Kidney epithelial cell (primary cell): ENCODE data around the gene PEA15. TPM values are rescaled to one million over a fixed set of nuclear protein-coding genes. Genes with fewer than 3 reads are reported as not detected.

Experiments
- DNase-seq: peaks from one replicate; pipeline ENCODE4 v3.0.0-alpha.2; 2010; ENCODE audit warnings: low read depth
- H3K27me3 ChIP-seq: 2 replicates; pipeline ENCODE4 v1.6.0; 2011; ENCODE audit warnings: low read length; ENCODE audit not compliant: control insufficient read depth, insufficient read depth
- H3K36me3 ChIP-seq: 2 replicates; pipeline ENCODE4 v1.5.1; 2011; ENCODE audit warnings: low read length; ENCODE audit not compliant: control insufficient read depth, insufficient read depth
- H3K4me3 ChIP-seq: 2 replicates; pipeline ENCODE4 v1.5.1; 2011; ENCODE audit warnings: low read depth, mild to moderate bottlenecking, control low read depth, low read length
- total RNA-seq: library from RNA; depleted of rRNA; stranded (reverse); fragments of >200 nt; gene quantifications from 2 replicates; pipeline ENCODE4 v1.2.3, GENCODE V29; 2015
- TF ChIP-seq, protein P1 (sequence below): IDR thresholded peaks from 2 replicates; pipeline ENCODE4 v1.5.1; 2011; ENCODE audit warnings: mild to moderate bottlenecking, moderate library complexity, low read length, control low read depth, inconsistent platforms; ENCODE audit not compliant: insufficient read depth, poor library complexity, severe bottlenecking

PEA15 gene
- total RNA-seq, 1 donor from 2014 or later = 139 TPM

- no peaks in the 10 kb centered on the region for H3K36me3 ChIP-seq
- H3K4me3 ChIP-seq = peak overlapping the region; percentile 14
- no peaks in the 10 kb centered on the region for H3K27me3 ChIP-seq
- TF ChIP-seq, protein P1, sequence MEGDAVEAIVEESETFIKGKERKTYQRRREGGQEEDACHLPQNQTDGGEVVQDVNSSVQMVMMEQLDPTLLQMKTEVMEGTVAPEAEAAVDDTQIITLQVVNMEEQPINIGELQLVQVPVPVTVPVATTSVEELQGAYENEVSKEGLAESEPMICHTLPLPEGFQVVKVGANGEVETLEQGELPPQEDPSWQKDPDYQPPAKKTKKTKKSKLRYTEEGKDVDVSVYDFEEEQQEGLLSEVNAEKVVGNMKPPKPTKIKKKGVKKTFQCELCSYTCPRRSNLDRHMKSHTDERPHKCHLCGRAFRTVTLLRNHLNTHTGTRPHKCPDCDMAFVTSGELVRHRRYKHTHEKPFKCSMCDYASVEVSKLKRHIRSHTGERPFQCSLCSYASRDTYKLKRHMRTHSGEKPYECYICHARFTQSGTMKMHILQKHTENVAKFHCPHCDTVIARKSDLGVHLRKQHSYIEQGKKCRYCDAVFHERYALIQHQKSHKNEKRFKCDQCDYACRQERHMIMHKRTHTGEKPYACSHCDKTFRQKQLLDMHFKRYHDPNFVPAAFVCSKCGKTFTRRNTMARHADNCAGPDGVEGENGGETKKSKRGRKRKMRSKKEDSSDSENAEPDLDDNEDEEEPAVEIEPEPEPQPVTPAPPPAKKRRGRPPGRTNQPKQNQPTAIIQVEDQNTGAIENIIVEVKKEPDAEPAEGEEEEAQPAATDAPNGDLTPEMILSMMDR = no peak
- DNase-seq = peak; percentile 90
Observed at GRCh38 chr1:160260406-160261382, 55.5 kb downstream of the PEA15 start.

DNA sequence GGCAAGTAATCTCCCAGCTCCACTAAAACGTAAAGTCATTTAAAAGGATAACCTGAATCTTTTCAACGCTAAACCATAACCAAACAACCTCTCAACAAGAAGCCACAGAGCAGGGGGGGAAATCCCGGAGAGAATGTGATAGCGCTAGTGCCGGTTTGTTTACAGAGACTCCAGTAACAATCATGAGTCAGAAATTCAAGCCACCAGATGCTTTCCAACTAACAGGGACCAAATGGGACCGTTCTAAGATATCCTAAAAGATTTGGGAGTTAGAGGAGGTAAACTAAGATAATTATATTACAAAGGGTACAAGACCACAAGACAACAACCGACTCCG lies 56.3 kb downstream of the PEA15 start:
- DNase-seq = peak; percentile 65
- no peaks in the 10 kb centered on the region for H3K27me3 ChIP-seq
- peak overlapping the region; percentile 100 for H3K4me3 ChIP-seq
- TF ChIP-seq, protein P1 = no peak
- no peaks in the 10 kb centered on the region for H3K36me3 ChIP-seq

DNA sequence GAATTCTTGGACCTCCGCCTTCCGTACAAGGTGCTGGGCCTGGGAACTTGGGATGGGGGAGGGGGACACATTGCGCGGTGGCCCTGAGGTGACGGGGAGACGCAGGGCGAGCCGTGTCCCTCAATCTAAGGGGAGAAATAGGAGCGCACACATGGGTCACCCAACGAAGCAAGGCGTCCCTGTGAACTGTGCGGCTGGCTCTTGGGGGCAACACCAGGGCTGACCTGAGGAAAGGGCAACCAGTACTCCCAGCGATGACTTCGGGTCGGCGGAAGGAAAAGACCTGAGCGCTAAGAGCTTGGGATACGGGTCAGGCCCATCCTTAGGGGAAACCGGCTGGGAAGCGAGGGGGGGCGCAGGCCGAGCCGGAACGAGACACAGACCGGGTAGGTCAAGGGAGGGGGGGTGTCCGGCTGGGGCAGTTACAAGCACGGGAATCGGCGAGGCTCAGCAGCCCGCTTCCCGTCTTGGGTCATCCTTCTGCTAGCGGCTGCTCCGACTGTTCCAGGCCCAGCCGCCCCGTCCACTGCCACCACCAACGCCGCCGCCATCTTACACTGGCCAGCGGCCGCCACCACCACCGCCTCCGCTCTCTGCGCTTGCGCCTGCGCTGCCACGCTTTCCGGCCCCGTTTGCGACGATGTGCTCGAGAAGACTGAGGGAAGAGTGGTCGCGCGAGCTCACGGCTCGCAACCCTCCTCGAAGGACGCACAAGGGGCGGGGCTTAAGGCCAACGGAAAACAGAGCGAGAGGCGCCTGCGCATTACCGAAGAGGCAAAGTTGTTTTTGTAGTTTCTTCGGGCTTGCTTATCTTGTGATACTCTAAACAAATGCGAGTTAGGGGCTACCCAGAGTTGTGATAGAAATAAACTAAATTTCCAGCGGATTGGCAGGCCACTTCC lies 57.0 kb downstream of the PEA15 start, which contains the start of gene DCAF8:
DCAF8 (minus strand) TSS at position 657 of the 902 bp plus-strand sequence. CDS start 18,541 bp downstream, outside the sequence.
- Histone ChIP-seq H3K36me3 (no peaks in the 10 kb centered on the region), H3K27me3 (no peaks in the 10 kb centered on the region), H3K4me3 (peak within 1 kb of the TSS; percentile 100)
- TF ChIP-seq, protein P1 = no peak
- peak; percentile 90 for DNase-seq

GRCh38 chr1:160264795-160265307 lies 59.7 kb downstream of the PEA15 start:
- TF ChIP-seq, protein P1 = no peak
- Histone ChIP-seq H3K36me3 (no peaks in the 10 kb centered on the region), H3K27me3 (no peaks in the 10 kb centered on the region), H3K4me3 (no peak overlapping the region)
- DNase-seq = no peak

Other genes with a start within 250 kb of the PEA15 start
- gene PIGM, start 173.4 kb upstream of the PEA15 start, total RNA-seq = 5.3 and 5.5 TPM in 2 replicates
- 0.04 TPM in 1 of 2 replicates, not detected in the other for gene KCNJ10, start 135.2 kb upstream of the PEA15 start, total RNA-seq
- not detected in 2 replicates for gene KCNJ9, start 123.8 kb upstream of the PEA15 start, total RNA-seq
- 32.9 and 44.3 TPM in 2 replicates for gene IGSF8, start 106.8 kb upstream of the PEA15 start, total RNA-seq
- gene ATP1A2, start 89.6 kb upstream of the PEA15 start, total RNA-seq = 0.04 and 0.07 TPM in 2 replicates
- gene ATP1A4, start 53.8 kb upstream of the PEA15 start, total RNA-seq = not detected in 2 replicates
- gene CASQ1, start 14.8 kb upstream of the PEA15 start, total RNA-seq = not detected in 2 replicates
- 60.5 and 69.4 TPM in 2 replicates for gene DCAF8, start 57.2 kb downstream of the PEA15 start, total RNA-seq
- gene PEX19, start 79.7 kb downstream of the PEA15 start, total RNA-seq = 43.8 and 45.8 TPM in 2 replicates
- 130 and 152 TPM in 2 replicates for gene COPA, start 137.9 kb downstream of the PEA15 start, total RNA-seq
- gene NCSTN, start 138.0 kb downstream of the PEA15 start, total RNA-seq = 71.9 and 91.3 TPM in 2 replicates
- gene NHLH1, start 161.7 kb downstream of the PEA15 start, total RNA-seq = 0.08 TPM in 1 of 2 replicates, not detected in the other
- 17.0 and 18.2 TPM in 2 replicates for gene VANGL2, start 195.2 kb downstream of the PEA15 start, total RNA-seq